Suprapubic skin (tissue), 4 donors: ENCODE results near the gene SHFL.

Experiments
- CTCF ChIP-seq, 2 donors: fragments of 200-600 bp in 1 of 2; fragments of 450-650 bp in 1 of 2; sonication (generic) in 1 of 2; IDR thresholded peaks; one replicate each; pipeline ENCODE4 v1.5.1; 2016 to 2019; ENCODE audit warnings: antibody characterized with exemption in 2 of 2, mild to moderate bottlenecking in 1 of 2, moderate library complexity in 1 of 2
- EP300 ChIP-seq: sonication (generic); formaldehyde crosslinking; IDR thresholded peaks from one replicate; pipeline ENCODE4 v1.6.1; 2017; ENCODE audit warnings: antibody characterized with exemption
- POLR2AphosphoS5 ChIP-seq, 3 donors: sonication (generic); formaldehyde crosslinking; IDR thresholded peaks; one replicate each; pipeline ENCODE4 v1.6.1; 2017; ENCODE audit warnings: antibody characterized with exemption in 3 of 3

- no peak for TF ChIP-seq CTCF (IDR thresholded peaks at IDR 0.05)
- TF ChIP-seq EP300 = no peak
- TF ChIP-seq POLR2AphosphoS5 (IDR thresholded peaks at IDR 0.05) = no peak
Measured at GRCh38 chr19:10045371-10045770, 40.7 kb upstream of the SHFL start.
